ENCODE data around the gene TNFAIP1.

- TF ChIP-seq, protein P1, sequence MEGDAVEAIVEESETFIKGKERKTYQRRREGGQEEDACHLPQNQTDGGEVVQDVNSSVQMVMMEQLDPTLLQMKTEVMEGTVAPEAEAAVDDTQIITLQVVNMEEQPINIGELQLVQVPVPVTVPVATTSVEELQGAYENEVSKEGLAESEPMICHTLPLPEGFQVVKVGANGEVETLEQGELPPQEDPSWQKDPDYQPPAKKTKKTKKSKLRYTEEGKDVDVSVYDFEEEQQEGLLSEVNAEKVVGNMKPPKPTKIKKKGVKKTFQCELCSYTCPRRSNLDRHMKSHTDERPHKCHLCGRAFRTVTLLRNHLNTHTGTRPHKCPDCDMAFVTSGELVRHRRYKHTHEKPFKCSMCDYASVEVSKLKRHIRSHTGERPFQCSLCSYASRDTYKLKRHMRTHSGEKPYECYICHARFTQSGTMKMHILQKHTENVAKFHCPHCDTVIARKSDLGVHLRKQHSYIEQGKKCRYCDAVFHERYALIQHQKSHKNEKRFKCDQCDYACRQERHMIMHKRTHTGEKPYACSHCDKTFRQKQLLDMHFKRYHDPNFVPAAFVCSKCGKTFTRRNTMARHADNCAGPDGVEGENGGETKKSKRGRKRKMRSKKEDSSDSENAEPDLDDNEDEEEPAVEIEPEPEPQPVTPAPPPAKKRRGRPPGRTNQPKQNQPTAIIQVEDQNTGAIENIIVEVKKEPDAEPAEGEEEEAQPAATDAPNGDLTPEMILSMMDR (IDR thresholded peaks at IDR 0.05) = no peak
- no peak for TF ChIP-seq EP300 (IDR thresholded peaks at IDR 0.05)
Measured at GRCh38 chr17:28390141-28390540, 54.6 kb downstream of the TNFAIP1 start.
